ENCODE data around the gene USP5.

Gene USP5

DNA sequence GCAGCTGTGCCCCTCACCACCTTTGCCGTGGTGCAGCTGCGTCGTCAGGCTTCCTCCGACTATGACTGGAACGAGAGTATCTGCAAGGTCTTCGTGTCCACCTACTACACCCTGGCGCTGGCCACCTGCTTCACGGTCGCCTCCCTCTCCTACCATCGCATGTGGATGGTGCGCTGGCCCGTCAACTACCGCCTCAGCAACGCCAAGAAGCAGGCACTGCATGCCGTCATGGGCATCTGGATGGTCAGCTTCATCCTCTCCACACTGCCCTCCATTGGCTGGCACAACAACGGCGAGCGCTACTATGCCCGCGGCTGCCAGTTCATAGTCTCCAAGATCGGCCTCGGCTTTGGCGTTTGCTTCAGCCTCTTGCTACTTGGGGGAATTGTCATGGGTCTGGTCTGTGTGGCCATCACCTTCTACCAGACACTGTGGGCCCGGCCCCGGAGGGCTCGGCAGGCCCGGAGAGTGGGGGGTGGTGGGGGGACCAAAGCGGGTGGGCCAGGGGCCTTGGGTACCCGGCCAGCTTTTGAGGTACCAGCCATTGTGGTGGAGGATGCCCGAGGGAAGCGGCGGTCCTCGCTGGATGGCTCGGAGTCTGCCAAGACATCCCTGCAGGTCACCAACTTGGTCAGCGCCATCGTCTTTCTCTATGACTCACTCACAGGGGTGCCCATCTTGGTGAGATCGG lies 27.7 kb upstream of the USP5 start:
- DNase-seq, result peak in 14 of 42 donors; percentile 19 to 53 (median 34)
- intact Hi-C loops (cut with DNase I), result loop anchor here (5.0 kb wide), 1 partner anchor 42 kb away; no protein-coding TSS in a partner anchor

GRCh38 chr12:6824901-6825381 lies 27.0 kb upstream of the USP5 start:
- DNase-seq, result peak in 1 of 42 donors; percentile 10
- intact Hi-C loops (cut with DNase I), result loop anchor here (5.0 kb wide), 2 partner anchors 43 to 73 kb away; partner anchors contain the start of gene MLF2

DNA sequence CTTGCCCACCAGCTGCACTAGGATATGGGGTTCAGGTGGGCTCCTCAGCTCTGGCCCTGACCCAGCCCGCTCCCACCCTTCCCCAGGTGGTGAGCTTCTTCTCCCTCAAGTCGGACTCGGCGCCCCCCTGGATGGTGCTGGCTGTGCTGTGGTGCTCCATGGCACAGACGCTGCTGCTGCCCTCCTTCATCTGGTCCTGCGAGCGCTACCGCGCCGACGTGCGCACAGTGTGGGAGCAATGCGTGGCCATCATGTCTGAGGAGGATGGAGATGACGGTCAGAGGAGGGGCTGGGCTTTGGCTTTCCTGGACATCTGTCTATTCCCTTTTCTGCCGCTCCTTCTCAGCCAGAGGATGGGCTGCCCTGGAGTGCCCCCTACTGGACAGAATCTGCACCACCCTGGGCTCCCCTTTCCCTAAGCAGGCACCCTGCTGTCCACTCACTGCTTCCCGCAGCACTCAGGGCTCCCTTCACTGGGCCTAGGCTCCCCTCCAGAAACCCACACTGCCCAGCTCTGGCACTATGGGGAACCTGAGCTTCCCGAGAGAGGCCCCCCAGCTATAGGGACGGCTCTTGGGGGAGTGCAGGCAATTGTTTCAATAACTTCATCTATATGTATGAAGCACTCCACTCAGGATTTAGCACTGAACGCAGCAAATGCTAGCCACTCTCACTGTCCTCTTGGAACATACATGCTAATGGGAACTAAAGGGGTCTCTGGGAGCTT lies 26.4 kb upstream of the USP5 start:
- intact Hi-C loops (cut with DNase I), result loop anchor here (5.0 kb wide), 1 partner anchor 73 kb away; the partner anchor contains the start of gene MLF2
- peak; percentile 67 to 96 (median 89) for DNase-seq

DNA sequence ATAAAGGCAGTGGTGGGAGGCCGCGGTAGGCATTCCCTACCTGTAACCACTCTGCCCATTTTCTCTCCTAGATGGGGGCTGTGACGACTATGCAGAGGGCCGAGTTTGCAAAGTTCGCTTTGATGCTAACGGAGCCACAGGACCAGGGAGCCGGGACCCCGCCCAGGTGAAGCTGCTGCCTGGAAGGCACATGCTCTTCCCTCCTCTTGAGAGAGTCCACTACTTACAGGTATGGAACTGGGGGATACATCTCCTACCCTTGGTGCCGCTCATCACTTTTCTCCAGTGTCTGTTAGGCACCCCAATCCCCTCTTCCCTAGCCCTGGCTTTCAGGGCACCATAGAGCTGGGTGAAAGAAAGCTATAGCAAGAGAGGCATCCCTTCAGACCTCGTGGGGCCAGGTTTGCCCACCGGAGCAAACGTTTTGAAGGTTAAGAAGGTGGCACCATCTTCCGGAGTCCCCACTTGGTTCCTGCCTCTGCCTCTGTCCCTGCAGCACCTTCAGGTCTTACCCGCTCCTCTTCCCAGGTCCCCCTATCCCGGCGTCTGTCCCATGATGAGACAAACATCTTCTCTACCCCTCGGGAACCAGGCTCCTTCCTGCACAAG lies 25.7 kb upstream of the USP5 start:
- intact Hi-C loops (cut with DNase I), result loop anchor here (5.0 kb wide), 1 partner anchor 74 kb away; the partner anchor contains the start of gene MLF2
- DNase-seq, result no peak

GRCh38 chr12:6826734-6827436 lies 25.1 kb upstream of the USP5 start:
- intact Hi-C loops (cut with DNase I), result loop anchor here (5.0 kb wide), 1 partner anchor 75 kb away; the partner anchor contains the start of gene MLF2

GRCh38 chr12:6827437-6827911 lies 24.5 kb upstream of the USP5 start:
- intact Hi-C loops (cut with DNase I), result loop anchor here (5.0 kb wide), 1 partner anchor 75 kb away; the partner anchor contains the start of gene MLF2
- peak; percentile 60 to 93 (median 84) for DNase-seq

More at GRCh38 chr12:6826734-6827436, 25.1 kb upstream of the USP5 start:
- DNase-seq, result no peak

- DNase-seq, result peak in 32 of 42 donors; percentile 19 to 73 (median 54)
- intact Hi-C loops (cut with DNase I), result loop anchor here (5.0 kb wide), 1 partner anchor 76 kb away; the partner anchor contains the start of gene MLF2
These were observed 23.8 kb upstream of the USP5 start, which contains the start of gene P3H3 for GRCh38 chr12:6827982-6828780. Gene P3H3, plus strand, starts transcription at chr12:6828407. Its CDS starts 34 bp downstream, at chr12:6828441.

DNA sequence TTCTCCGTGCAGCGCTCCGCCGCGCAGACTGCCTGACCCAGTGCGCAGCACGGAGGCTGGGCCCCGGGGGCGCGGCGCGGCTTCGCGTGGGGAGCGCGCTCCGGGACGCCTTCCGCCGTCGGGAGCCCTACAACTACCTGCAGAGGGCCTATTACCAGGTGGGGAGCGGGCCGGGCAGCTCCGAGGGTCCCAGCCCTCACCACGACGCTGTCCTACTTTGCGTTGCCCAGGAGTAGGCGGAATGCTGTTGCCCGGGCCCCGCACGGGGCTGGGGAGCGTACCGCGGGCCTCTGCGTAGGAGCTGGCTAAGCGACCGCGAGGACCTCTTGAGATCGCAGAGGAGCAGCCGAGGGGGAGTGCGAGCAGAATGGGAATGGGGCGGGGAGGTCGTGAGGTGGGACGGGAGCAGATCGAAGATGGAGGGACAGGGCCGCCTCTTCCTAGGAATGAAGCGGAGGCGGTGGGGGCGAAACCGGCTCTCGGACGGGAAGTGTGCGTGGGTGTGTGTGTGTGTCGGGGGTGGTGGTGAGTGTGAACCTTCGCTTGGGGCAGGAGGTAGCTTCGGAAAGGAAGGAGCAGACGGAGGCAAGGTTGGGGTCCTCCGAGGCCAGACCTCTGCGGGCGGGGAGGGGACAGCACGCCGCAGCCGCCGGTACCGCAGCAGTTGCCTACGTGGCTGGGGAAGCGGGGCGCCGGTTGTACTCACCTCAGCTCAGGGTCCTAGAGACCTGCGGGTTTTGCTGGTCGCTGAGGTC lies 23.0 kb upstream of the USP5 start:
- peak in 33 of 42 donors; percentile 22 to 81 (median 56) for DNase-seq
- intact Hi-C loops (cut with DNase I), result loop anchor here (5.0 kb wide), 1 partner anchor 77 kb away; the partner anchor contains the start of gene MLF2

DNA sequence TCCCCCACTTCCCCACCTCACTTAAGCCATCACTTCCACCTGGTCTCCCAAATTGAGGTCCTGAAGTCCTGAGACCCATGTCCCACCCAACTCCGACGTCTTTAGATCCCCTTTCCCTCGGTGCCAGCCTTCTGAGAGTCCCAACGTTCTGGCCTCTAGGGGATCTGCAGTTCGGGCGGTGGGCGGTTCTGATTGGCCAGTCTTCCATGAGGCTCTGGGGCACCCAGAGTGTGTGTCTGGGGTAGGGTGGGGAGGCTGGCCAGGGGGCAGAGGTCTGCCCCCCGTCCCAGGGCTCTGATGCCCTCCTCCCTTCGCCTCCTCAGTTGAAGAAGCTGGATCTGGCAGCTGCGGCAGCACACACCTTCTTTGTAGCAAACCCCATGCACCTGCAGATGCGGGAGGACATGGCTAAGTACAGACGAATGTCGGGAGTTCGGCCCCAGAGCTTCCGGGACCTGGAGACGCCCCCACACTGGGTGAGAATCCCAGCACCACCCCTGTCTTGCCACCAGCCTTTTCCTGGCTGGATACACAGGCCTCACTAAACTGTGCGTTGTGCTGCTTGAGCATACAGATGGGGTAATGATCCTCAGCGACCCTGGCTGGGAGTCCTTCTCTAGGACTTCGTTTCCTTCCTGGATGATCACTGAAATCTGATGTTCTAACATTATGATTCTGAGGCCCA lies 22.3 kb upstream of the USP5 start:
- intact Hi-C loops (cut with DNase I), result loop anchor here (5.0 kb wide), 1 partner anchor 77 kb away; the partner anchor contains the start of gene MLF2
- peak in 2 of 42 donors; percentile 26 to 53 for DNase-seq

DNA sequence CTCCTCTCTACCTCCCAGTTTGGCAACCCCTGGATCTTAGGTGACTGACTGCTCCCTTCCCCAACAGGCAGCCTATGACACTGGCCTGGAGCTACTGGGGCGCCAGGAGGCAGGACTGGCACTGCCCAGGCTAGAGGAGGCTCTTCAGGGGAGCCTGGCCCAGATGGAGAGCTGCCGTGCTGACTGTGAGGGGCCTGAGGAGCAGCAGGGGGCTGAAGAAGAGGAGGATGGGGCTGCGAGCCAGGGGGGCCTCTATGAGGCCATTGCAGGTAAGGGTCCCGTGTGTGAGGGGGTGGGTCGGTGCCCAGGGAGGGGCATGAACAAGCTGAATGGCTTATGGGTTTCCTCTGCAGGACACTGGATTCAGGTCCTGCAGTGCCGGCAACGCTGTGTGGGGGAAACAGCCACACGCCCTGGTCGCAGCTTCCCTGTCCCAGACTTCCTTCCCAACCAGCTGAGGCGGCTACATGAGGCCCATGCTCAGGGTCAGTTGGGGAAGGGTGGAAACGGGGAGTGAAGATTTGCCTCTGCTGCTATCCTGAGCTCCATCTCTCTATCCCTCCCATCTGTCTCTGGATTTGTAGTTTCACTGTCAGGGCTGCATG lies 21.6 kb upstream of the USP5 start:
- DNase-seq, result no peak

GRCh38 chr12:6830999-6831398 lies 21.0 kb upstream of the USP5 start:
- intact Hi-C loops (cut with DNase I), result no loop called here
- no peak for DNase-seq

More for the DNA sequence above, 21.6 kb upstream of the USP5 start:
- intact Hi-C loops (cut with DNase I), result no loop called here

GRCh38 chr12:6831450-6831995 lies 20.4 kb upstream of the USP5 start:
- intact Hi-C loops (cut with DNase I), result no loop called here
- DNase-seq, result no peak

DNA sequence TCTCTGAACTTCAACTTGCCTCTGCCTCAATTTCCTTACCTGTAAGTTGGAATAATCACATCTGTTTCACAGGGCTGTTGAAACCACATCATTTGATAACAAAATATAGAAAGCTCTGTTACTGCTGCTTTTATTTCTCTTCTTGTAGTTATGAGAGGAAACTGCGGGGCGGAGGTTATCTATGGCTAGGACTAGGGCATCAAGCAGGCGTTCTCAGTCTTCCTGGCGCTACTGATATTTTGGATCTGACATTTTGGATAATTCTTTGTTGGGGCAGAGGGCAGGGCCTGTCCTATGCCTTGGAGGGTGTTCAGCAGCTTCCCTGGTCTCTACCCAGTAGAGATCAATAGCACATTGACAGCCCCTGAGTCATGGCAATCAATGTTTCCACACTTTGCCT lies 19.8 kb upstream of the USP5 start:
- no peak for DNase-seq

GRCh38 chr12:6833189-6833890 lies 18.6 kb upstream of the USP5 start:
- intact Hi-C loops (cut with DNase I), result no loop called here
- no peak for DNase-seq

More for the DNA sequence above, 19.8 kb upstream of the USP5 start:
- intact Hi-C loops (cut with DNase I), result no loop called here

DNA sequence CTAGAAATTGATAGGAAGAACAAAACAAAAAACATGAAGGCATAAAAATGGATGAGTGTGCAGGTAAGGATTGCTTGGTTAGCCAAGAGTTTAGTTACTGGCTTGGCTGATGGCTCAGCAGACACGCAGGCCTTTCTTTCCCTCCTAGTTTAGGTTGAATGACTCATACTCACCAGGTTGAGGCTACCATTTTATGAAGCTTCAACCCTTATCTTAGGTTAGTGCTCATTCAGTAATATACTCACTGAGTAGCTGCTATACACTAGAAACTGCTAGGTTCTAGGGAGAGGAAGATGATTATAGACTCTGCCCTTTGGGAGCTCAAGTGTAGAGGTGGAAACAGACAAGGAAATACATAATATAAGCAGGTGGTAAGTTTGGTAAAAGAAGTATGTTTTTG lies 17.7 kb upstream of the USP5 start:
- DNase-seq, result no peak
- intact Hi-C loops (cut with DNase I), result no loop called here
